Measurements from ENCODE around the gene PCDHGA6. TPM values are rescaled to one million over a fixed set of nuclear protein-coding genes. Genes with fewer than 3 reads are reported as not detected.

The PCDHGA6 gene
- total RNA-seq, 1 experiment from 2014 or later = 0.07 TPM

GRCh38 chr5:141343953-141344463 is 29.7 kb upstream of the PCDHGA6 start:
- Histone ChIP-seq H3K4me1 (ENCODE audit: control insufficient read depth in 1 of 2, insufficient read depth in 2 of 2, low read length in 2 of 2) (no peaks in the 10 kb centered on the region), H4K20me1 (ENCODE audit: insufficient read depth) (no peaks in the 10 kb centered on the region), H3K36me3 (ENCODE audit: control insufficient read depth in 1 of 2, insufficient read depth in 2 of 2, low read length in 2 of 2) (no peaks in the 10 kb centered on the region), H3K79me2 (ENCODE audit: insufficient read depth, low read length) (no peaks in the 10 kb centered on the region), H3K4me2 (ENCODE audit: low read length) (no peak overlapping the region), H2AFZ (ENCODE audit: low read depth, low read length, poor library complexity, severe bottlenecking) (no peak overlapping the region), H3K4me3 (replicated peaks in 1 of 2; ENCODE audit: low read depth in 1 of 2, low read length in 2 of 2) (no peak overlapping the region), H3K9me3 (ENCODE audit: control insufficient read depth in 1 of 2, insufficient read depth in 1 of 2, low read depth in 1 of 2, low read length in 2 of 2) (peaks cover 4% of the 10 kb centered on the region in 2 experiments; a peak in 2 of 4 replicates), H3K9me2 (ENCODE audit: insufficient read depth) (no peaks in the 10 kb centered on the region), H3K27ac (ENCODE audit: low read depth, low read length) (no peak overlapping the region), H3K27me3 (ENCODE audit: insufficient read depth, low read length) (no peaks in the 10 kb centered on the region), H3K9ac (ENCODE audit: low read length) (no peak overlapping the region)
- POLR2A ChIA-PET = no interaction called here
- no peak for DNase-seq (ENCODE audit: low read depth, low spot score)
- no TSS peak for BruUV-seq (replicated peaks)
- ATAC-seq = no peak
- TF ChIP-seq ATF3 (IDR thresholded peaks at IDR 0.05) (no peak), CBX3 (IDR thresholded peaks at IDR 0.05; ENCODE audit: low read depth) (no peak), SRF (IDR thresholded peaks at IDR 0.05; ENCODE audit: low read depth) (no peak), POLR2A (IDR thresholded peaks at IDR 0.05; ENCODE audit: borderline replicate concordance, extremely low read depth, insufficient read depth, insufficient read length) (no peak), REST (IDR thresholded peaks at IDR 0.05; ENCODE audit: low read depth) (no peak), RAD21 (IDR thresholded peaks at IDR 0.05; ENCODE audit: low read depth) (no peak), EGR1 (IDR thresholded peaks at IDR 0.05; ENCODE audit: low read depth) (no peak), TCF7L2 (IDR thresholded peaks at IDR 0.05; ENCODE audit: borderline replicate concordance, extremely low read depth, insufficient read depth, insufficient read length) (no peak), JUND (IDR thresholded peaks at IDR 0.05) (no peak), SP1 (IDR thresholded peaks at IDR 0.05; ENCODE audit: low read depth) (no peak), POLR2AphosphoS5 (IDR thresholded peaks at IDR 0.05; ENCODE audit: low read depth, low read length) (no peak), MAX (IDR thresholded peaks at IDR 0.05) (no peak), ELF1 (IDR thresholded peaks at IDR 0.05; ENCODE audit: borderline replicate concordance, low read depth) (no peak), CEBPB (IDR thresholded peaks at IDR 0.05; ENCODE audit: low read depth) (no peak), CTCF (IDR thresholded peaks at IDR 0.05 in 2 of 3, conservative IDR thresholded peaks at IDR 0.05 in 1 of 3; ENCODE audit: borderline replicate concordance in 1 of 3, insufficient read depth in 1 of 3, low read depth in 2 of 3, low read length in 2 of 3) (no peak), ZBTB33 (IDR thresholded peaks at IDR 0.05; ENCODE audit: extremely low read depth, insufficient replicate concordance, low read length) (no peak), ZFX (IDR thresholded peaks at IDR 0.05) (no peak), EZH2phosphoT487 (IDR thresholded peaks at IDR 0.05; ENCODE audit: borderline replicate concordance) (no peak)
- RAD21 ChIA-PET (ENCODE audit: low non-redundant PET in 1 of 2, low total read pairs in 2 of 2, uncharacterized antibody in 2 of 2, unreplicated experiment in 2 of 2) = no interaction called here
- CTCF ChIA-PET = no interaction called here
- intact Hi-C loops (cut with micrococcal nuclease) = no loop called here
